Parathyroid adenoma (tissue), 2 donors: ENCODE results near the gene VPS26C.

Experiments
- H2AFZ ChIP-seq: fragments of 300-600 bp; sonication (generic); one replicate; pipeline ENCODE4 v1.7.0; 2017; ENCODE audit warnings: antibody characterized with exemption, mild to moderate bottlenecking
- H3K27ac ChIP-seq: fragments of 300-600 bp; sonication (generic); one replicate; pipeline ENCODE4 v1.7.0; 2017
- H3K27me3 ChIP-seq: fragments of 300-600 bp; sonication (generic); one replicate; pipeline ENCODE4 v1.7.0; 2017; ENCODE audit warnings: low read length; ENCODE audit not compliant: control insufficient read depth, insufficient read depth
- H3K36me3 ChIP-seq: fragments of 300-600 bp; sonication (generic); one replicate; pipeline ENCODE4 v1.7.0; 2017; ENCODE audit warnings: low read length; ENCODE audit not compliant: control insufficient read depth, insufficient read depth
- H3K4me1 ChIP-seq: fragments of 300-600 bp; sonication (generic); one replicate; pipeline ENCODE4 v1.7.0; 2017; ENCODE audit warnings: control low read depth
- H3K4me2 ChIP-seq: fragments of 300-600 bp; sonication (generic); one replicate; pipeline ENCODE4 v1.7.0; 2017; ENCODE audit warnings: low read length
- H3K4me3 ChIP-seq: fragments of 300-600 bp; sonication (generic); one replicate; pipeline ENCODE4 v1.7.0; 2017; ENCODE audit warnings: low read depth, low read length
- H3K79me2 ChIP-seq: fragments of 300-600 bp; sonication (generic); one replicate; pipeline ENCODE4 v1.7.0; 2017; ENCODE audit warnings: control low read depth
- H3K9ac ChIP-seq: fragments of 300-600 bp; sonication (generic); one replicate; pipeline ENCODE4 v1.7.0; 2017; ENCODE audit warnings: mild to moderate bottlenecking
- H3K9me3 ChIP-seq: fragments of 300-600 bp; sonication (generic); one replicate; pipeline ENCODE4 v1.7.0; 2017; ENCODE audit warnings: low read length; ENCODE audit not compliant: control insufficient read depth
- TF ChIP-seq, protein P1 (sequence below): fragments of 300-600 bp; sonication (generic); IDR thresholded peaks from one replicate; pipeline ENCODE4 v1.7.0; 2017; ENCODE audit warnings: antibody characterized with exemption, mild to moderate bottlenecking
- donor health status: primary hyperparathyroidism.

The VPS26C gene

DNA sequence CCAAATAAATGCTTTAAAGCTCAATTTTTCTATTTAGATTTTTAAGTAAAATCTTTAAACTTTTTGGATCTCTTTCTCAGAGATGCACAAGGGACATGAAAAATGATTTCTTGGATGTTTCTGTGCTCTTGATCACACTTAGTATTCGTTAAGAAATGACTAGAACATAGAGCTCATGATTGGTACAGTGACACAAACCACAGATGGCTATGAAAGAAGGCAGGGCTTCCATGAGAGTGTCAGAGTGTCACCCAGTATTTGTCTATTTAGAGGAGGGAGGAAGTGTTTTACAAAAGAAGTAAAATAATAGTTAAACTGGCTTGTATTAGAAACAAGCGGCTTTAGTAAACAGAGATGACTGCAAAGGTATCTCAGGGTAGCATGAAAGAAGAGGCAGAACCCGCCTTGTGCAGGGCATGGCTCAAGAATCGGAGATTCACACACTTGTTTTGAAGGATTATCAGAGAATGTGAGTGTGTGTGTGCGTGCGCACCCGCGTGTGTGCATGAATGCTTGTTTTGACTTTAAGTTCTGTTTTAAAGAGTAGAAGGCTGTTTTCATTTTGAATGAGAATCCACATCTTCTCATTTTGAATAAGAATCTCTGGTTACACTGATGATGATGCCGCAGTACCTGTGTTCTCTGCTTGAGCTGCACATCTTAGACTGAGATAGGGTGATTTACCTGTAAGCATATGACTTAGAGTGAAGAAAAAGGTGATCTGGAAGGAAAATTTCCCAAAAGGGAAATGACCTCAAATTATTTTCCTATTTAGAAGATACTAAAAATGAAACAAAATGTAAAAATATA is 82.1 kb downstream of the VPS26C start:
- Histone ChIP-seq H3K4me3 (no peak overlapping the region), H2AFZ (no peak overlapping the region), H3K27me3 (no peaks in the 10 kb centered on the region), H3K9me3 (no peaks in the 10 kb centered on the region), H3K4me1 (no peaks in the 10 kb centered on the region), H3K9ac (no peak overlapping the region), H3K79me2 (no peaks in the 10 kb centered on the region), H3K27ac (no peak overlapping the region), H3K36me3 (no peaks in the 10 kb centered on the region), H3K4me2 (no peak overlapping the region)
- TF ChIP-seq, protein P1, sequence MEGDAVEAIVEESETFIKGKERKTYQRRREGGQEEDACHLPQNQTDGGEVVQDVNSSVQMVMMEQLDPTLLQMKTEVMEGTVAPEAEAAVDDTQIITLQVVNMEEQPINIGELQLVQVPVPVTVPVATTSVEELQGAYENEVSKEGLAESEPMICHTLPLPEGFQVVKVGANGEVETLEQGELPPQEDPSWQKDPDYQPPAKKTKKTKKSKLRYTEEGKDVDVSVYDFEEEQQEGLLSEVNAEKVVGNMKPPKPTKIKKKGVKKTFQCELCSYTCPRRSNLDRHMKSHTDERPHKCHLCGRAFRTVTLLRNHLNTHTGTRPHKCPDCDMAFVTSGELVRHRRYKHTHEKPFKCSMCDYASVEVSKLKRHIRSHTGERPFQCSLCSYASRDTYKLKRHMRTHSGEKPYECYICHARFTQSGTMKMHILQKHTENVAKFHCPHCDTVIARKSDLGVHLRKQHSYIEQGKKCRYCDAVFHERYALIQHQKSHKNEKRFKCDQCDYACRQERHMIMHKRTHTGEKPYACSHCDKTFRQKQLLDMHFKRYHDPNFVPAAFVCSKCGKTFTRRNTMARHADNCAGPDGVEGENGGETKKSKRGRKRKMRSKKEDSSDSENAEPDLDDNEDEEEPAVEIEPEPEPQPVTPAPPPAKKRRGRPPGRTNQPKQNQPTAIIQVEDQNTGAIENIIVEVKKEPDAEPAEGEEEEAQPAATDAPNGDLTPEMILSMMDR: no peak

DNA sequence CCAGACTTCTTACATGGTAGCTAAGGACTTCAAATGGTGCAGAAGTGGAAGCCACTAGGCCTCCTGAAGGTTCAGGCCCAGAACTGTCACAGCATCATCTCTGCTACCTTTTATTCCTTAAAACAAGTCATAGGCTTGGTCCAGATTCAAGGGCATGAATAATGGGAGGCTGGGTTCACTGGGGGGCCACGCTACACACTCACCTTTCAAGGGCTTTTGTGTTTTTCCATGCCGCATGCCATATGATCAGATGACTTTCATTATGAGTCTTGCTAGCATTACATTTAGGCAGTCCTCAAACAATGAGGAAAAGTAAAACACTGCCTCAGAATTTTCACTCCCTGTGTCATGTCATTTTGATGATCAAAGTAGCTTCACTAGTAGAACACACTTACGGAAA is 83.4 kb downstream of the VPS26C start:
- Histone ChIP-seq H3K27me3 (no peaks in the 10 kb centered on the region), H3K9ac (no peak overlapping the region), H3K9me3 (no peaks in the 10 kb centered on the region), H3K36me3 (no peaks in the 10 kb centered on the region), H3K4me1 (no peaks in the 10 kb centered on the region), H3K4me2 (no peak overlapping the region), H2AFZ (no peak overlapping the region), H3K79me2 (no peaks in the 10 kb centered on the region), H3K4me3 (no peak overlapping the region), H3K27ac (no peak overlapping the region)
- TF ChIP-seq, protein P1: no peak

DNA sequence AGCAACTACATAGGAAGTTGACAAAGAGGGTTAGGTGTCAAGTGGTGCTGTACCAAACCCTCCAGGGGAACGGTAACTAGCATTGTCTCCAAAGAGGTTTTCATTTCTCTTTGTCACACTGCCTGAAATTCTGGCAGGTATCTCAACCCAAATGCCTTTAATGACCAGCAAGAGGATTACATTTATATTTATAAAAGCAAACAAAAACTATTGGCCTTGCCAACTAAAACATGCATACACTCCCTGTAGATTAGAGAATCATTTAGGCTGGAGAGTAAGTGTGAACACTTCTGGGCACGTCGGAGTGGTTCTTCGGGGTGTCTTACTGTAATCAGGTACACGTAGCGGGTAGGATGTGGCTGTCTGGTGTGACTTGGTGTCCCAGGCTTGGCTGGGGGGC is 84.9 kb downstream of the VPS26C start:
- no peak overlapping the region for H3K9ac ChIP-seq
- no peak overlapping the region for H3K4me2 ChIP-seq
- H3K27ac ChIP-seq: no peak overlapping the region
- no peaks in the 10 kb centered on the region for H3K36me3 ChIP-seq
- no peak overlapping the region for H2AFZ ChIP-seq
- TF ChIP-seq, protein P1: no peak
- H3K4me1 ChIP-seq: no peaks in the 10 kb centered on the region
- no peaks in the 10 kb centered on the region for H3K27me3 ChIP-seq
- H3K4me3 ChIP-seq: no peak overlapping the region
- H3K9me3 ChIP-seq: no peaks in the 10 kb centered on the region
- no peaks in the 10 kb centered on the region for H3K79me2 ChIP-seq

DNA sequence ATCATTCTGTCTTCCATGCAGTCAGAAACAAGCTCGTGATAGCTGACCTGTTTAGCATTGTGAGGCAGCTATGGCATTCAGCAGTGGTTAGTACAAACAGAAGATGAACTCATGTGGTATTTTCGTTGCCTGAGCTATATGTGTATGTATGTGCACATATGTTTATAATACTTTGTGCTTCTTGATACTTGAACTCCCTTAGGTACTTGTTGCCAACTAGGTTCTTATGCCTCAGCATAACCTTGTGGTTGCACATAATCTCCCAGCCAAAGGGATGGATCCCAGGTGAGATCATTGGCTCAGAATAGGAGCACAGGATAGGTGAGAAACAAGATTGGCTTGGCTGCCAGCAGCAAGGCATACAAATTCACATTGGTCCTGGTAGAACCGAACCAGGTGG is 86.1 kb downstream of the VPS26C start:
- H3K36me3 ChIP-seq: no peaks in the 10 kb centered on the region

More for the DNA sequence above, 86.1 kb downstream of the VPS26C start:
- TF ChIP-seq, protein P1: no peak
- Histone ChIP-seq H3K4me3 (no peak overlapping the region), H2AFZ (no peak overlapping the region), H3K9ac (no peak overlapping the region), H3K27me3 (no peaks in the 10 kb centered on the region), H3K27ac (no peak overlapping the region), H3K79me2 (no peaks in the 10 kb centered on the region), H3K4me2 (no peak overlapping the region), H3K9me3 (no peaks in the 10 kb centered on the region), H3K4me1 (no peaks in the 10 kb centered on the region)
